GM13976 (cell line): Measurements from ENCODE around the gene CDK5.

Experiments used
- DNase-seq: peaks from one replicate; pipeline ENCODE4 v3.0.0; 2012; ENCODE audit warnings: low spot score
- in situ Hi-C: fragments of 300-500 bp; cut with MboI; formaldehyde crosslinking; loops from one replicate; pipeline ENCODE4 v1.12.0; 2022; ENCODE audit warnings: low sequenced_read_pairs, mixed read lengths, inconsistent platforms; ENCODE audit not compliant: unreplicated experiment
- TF ChIP-seq, protein P1 (sequence below): IDR thresholded peaks from 2 replicates; pipeline ENCODE4 v1.5.1; 2012; ENCODE audit warnings: borderline replicate concordance, mild to moderate bottlenecking; ENCODE audit not compliant: insufficient read depth; ENCODE audit errors: extremely low read depth, missing control alignments, control extremely low read depth

Gene CDK5

DNA sequence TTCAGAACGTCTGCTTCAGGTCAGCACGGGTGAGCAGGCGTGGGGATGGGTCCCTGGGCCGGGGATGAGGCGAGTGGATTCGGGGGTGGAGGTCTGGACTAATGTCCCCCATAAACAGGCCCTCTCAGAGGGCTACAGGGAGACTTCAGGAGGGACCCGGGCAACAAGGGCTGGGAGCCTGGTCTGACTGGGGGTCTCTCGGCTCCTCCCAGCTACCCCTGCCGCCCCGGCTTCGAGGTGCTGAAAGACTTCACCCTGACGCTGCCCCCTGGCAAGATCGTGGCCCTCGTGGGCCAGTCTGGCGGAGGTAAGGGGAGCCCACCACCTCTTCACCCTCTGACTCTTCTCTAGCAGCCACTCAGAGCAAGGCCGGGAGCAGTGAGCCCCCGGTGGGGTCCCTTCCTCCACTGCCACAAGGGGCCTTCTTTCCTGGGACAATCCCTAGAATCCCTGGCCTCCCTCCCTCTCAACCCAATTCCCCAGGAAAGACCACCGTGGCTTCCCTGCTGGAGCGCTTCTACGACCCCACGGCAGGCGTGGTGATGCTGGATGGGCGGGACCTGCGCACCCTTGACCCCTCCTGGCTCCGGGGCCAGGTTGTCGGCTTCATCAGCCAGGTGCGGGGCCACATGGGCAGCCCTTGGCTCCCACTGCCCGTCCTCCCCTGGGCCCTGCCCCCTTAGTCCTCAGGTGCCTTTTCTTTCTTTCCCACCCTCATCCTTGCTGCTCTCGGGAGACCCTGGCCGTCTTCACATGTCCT is 16.9 kb downstream of the CDK5 start:
- DNase-seq, result no peak
- TF ChIP-seq, protein P1, sequence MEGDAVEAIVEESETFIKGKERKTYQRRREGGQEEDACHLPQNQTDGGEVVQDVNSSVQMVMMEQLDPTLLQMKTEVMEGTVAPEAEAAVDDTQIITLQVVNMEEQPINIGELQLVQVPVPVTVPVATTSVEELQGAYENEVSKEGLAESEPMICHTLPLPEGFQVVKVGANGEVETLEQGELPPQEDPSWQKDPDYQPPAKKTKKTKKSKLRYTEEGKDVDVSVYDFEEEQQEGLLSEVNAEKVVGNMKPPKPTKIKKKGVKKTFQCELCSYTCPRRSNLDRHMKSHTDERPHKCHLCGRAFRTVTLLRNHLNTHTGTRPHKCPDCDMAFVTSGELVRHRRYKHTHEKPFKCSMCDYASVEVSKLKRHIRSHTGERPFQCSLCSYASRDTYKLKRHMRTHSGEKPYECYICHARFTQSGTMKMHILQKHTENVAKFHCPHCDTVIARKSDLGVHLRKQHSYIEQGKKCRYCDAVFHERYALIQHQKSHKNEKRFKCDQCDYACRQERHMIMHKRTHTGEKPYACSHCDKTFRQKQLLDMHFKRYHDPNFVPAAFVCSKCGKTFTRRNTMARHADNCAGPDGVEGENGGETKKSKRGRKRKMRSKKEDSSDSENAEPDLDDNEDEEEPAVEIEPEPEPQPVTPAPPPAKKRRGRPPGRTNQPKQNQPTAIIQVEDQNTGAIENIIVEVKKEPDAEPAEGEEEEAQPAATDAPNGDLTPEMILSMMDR, result no peak
- in situ Hi-C loops, result no loop called here

DNA sequence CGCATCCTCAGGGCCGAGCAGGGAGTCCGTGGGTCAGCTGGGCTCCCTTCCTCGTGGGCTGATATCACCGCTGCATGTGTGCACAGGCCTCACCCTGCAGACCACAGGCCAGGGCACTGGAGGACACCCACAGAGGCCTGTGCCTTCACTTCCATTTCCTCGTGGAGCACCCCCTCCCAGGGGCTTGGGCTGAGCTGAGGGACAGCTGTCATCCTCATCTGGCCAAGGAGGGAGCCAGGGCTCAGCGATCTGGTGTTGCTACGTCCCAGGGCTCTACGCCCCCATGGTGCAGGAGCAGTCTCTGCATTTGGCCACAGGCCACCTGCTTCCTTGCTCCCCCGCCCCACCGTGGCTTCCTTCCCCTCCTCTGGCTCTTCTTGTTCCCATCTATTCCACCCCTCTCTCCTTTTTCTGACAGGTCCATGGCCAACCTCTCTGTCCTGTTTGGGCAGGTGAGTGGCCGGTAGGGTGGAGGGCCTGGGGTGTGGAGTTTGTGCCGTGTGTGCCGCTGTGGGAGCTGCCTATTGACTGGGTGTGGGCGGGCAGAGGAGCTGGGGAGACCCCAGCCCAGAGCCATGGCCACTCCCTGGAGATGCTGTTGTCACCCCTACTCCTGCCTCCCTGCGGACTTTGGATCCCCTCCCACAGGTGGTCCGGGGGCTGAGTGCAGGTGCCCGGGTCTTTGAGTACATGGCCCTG is 17.7 kb downstream of the CDK5 start:
- in situ Hi-C loops, result no loop called here
- TF ChIP-seq, protein P1, result no peak
- no peak for DNase-seq

DNA sequence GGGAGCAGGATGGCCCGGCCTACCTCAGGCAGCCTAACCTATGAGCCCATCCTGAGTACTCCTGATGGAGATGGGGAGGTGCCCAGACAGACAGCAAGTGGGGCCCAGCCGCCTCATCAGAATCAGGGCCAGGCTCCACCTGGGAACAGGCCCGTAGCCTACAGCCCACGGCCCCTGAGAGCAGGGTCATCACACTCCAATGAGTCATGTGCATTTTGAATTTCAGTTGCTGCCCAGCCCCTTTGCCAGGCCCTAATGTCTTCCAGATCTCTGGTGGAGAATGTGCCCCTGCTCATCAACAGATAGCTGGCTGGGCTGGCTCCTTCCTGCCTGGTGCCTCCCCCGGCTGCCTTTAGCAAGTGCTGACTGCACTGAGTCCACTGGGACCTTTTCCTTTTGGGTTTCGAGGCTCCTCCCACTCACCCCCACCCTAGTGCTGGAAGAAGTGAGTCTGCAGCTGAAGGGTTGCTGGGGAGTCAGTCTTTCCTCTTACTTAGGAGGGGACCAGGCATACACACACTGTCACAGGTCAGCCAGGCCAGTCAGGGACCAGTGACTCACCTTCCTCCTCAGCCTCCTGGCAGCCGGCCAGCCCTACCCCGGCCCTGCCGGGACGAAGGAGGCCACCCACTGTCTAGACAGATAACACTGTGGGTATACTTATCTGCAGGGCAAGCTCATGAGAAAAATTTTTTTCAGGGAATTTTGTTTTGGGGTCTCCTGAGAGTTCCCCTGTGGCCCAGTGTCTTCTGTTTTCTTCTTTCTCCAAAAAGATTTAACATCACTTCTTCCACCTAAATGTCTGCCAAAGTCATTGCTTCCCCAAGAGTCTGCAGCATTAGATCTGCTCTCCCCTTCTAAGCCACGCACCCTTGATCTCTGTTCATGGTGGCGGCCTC is 18.5 kb downstream of the CDK5 start:
- in situ Hi-C loops, result no loop called here
- DNase-seq, result peak; percentile 61
- TF ChIP-seq, protein P1, result no peak

DNA sequence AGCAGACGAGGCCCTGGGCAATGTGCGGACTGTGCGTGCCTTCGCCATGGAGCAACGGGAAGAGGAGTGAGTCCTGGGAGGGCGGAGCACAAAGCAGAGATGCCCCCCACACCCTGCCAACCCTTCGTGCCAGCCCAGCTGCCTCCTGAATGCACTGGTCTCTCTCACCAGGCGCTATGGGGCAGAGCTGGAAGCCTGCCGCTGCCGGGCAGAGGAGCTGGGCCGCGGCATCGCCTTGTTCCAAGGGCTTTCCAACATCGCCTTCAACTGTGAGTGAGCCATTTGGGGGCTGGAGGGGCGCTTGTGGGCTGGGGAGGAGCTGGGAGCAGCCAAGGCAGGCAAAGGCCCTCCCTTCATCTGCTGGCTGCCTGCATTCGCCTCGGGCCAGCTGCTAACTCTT is 21.8 kb downstream of the CDK5 start:
- DNase-seq, result no peak
- TF ChIP-seq, protein P1, result no peak
- in situ Hi-C loops, result no loop called here

DNA sequence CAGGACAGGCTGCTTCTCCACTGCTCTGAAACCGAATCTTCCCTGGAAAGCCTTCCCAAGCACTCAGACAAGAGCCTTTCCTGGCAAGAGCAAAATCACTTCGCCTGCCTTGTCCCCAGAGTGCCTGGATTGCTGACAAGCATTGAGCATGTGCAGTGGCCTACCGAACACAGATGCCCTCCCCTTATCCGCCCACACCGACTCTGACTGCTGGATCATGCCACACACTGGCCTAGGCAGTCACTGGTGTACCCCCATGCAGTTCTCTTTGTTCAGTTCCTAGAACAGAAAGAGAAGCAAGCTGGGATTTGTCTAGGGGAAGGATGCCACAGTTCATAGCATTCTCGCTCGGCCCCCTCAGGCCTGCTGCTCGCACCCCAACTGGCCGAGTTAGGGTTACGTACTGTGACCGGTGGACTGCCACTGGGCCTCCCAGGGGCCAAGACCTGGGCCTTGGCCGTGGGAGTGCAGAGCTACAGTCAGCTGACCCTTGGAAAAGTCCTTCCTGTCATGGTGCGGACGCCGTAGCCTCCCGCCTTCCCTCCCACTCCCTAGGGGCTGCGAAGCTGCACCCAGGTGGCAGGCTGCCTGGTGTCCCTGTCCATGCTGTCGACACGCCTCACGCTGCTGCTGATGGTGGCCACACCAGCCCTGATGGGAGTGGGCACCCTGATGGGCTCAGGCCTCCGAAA is 22.5 kb downstream of the CDK5 start:
- no peak for DNase-seq
- in situ Hi-C loops, result no loop called here
- TF ChIP-seq, protein P1, result no peak

DNA sequence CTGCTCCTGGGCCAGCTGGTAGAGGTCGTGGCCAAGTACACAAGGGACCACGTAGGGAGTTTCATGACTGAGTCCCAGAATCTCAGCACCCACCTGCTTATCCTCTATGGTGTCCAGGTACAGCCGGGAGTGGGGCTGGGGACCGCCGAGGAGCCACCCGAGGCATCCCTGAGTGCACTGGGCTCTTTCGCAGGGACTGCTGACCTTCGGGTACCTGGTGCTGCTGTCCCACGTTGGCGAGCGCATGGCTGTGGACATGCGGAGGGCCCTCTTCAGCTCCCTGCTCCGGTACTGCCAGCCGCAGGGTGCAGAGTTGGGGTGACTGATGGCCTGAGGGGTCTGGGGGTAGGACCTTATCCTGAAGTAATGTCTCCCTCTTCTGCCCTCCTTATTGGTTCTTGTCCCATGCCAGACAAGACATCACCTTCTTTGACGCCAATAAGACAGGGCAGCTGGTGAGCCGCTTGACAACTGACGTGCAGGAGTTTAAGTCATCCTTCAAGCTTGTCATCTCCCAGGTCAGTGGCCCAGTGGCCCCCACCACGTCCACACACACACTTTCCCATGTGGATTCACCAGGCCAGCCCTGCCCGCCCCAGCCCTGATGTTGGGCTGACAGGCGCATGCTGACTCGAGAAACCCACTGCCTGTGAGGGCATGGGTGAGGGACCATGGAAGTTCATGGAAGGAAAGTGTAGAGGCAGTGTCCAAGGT is 23.2 kb downstream of the CDK5 start:
- in situ Hi-C loops, result no loop called here

More for the DNA sequence above, 23.2 kb downstream of the CDK5 start:
- DNase-seq, result no peak
- TF ChIP-seq, protein P1, result no peak
